Activated CD8-positive, alpha-beta memory T cell treated with anti-CD3 and anti-CD28 coated beads, Interleukin-2, amount 50 U/mL, for 48 hours (primary cell): ENCODE data around the gene ZFP1.
"Not testable (repeated sequence)": the region's sequence is repeated elsewhere in the genome, so short reads cannot be mapped to it uniquely, and the experiment has no call there.

Experiments
- DNase-seq: peaks from one replicate; pipeline ENCODE4 v3.0.0-alpha.2; 2020

The ZFP1 gene

DNA sequence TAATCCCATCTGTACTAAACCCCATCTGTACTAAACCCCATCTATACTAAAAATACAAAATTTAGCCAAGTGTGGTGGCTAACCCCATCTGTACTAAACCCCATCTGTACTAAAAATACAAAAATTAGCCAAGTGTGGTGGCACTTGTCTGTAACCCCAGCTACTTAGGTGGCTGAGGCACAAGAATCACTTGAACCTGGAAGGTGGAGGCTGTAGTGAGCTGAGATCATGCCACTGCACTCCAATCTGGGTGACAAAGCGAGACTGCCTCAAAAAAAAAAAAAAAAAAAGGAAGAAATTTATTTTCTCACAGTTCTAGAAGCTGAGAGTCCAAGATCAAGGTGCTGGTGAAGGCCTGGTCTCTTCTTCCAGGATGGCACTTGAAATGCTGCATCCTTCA is 12.1 kb downstream of the ZFP1 start:
- DNase-seq = no peak

GRCh38 chr16:75169899-75170405 is 21.6 kb downstream of the ZFP1 start:
- DNase-seq = no peak

DNA sequence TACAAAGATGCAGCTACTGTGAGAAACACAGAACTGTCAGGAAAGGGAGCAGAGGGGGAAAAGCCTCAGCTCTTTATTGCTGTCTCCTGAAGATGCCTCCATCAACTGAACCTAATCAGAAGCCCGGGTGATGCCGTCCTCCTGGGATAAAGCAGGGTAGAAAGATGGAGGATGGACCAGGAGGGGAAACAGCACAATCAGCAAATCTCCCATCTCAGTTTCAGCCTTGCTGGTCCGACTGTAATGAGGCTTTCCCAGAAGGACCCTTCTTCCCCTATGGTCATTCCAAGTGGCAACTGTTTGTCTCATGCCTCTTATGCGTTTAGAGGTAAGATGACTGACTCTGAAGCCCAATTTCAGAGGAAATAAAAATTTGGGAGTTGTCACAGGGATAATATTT is 24.3 kb downstream of the ZFP1 start:
- DNase-seq = no peak

DNA sequence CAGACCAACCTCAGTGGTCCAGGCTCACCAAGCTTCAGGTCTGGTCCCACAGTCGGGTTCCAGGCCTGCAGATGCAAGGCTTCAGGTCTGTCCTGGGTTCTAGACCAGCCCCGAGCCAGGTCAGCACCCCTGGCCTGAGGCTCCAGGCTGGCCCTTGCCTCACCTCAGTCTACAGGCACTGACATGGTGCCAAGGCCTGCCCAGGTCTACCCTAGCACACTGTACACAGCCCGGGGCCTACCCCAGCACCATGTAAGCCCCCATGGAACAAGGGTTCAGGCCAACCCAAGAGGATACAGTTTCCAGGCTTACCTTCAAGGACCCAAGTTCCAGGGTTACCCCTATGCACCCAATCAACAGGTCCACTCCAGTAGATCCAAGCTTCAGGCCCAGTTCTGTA is 26.8 kb downstream of the ZFP1 start:
- no peak for DNase-seq

- DNase-seq = no peak
These were observed 28.6 kb downstream of the ZFP1 start for GRCh38 chr16:75176926-75177325.

GRCh38 chr16:75179208-75179607 is 30.9 kb downstream of the ZFP1 start:
- no peak for DNase-seq

DNA sequence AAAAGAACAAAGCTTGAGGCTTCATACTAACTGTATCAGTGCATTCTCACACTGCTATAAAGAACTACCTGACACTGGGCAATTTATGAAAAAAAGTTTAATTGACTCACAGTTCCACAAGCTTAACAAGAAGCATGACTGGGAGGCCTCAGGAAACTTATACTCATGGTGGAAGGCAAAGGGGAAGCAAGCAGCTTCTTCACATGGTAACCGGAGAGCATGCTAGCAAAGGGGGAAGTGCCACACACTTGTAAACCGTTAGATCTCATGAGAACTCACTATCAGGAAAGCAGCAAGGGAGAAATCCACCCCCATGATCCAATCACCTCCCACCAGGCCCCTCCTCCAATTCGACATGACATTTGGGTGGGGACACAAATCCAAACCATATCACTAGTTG is 33.3 kb downstream of the ZFP1 start:
- no peak for DNase-seq

GRCh38 chr16:75188832-75189477 is 40.6 kb downstream of the ZFP1 start:
- no peak for DNase-seq

GRCh38 chr16:75189638-75190245 is 41.4 kb downstream of the ZFP1 start:
- DNase-seq = no peak

DNA sequence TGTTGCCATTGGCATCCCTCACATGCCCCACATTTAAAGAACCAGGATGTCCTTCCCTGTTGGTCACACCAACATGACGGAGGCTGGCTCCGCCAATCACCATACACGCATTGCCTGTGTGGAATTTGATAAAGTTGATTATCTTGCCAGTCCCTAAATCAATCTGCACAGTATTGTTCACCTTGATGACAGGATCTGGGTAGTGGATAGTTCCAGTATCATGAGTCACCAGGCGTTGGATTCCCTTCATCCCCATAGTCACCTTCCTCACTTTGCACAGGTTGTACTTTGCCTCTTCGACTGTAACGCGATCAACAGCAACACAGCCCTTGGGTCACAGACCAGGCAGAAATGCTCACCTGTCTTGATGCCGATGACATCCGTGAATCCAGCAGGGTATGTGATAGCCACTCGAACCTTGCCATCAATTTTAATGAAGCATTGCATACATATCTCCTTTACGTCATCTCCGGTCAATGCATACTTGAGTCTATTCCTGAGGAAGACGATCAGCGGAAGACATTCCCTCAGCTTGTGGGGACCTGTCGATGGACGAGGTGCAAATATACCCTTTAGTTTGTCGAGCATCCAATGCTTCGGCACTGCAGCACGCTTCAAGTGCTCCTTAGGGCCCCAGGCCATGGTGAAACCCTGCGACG is 44.4 kb downstream of the ZFP1 start:
- DNase-seq = no peak

DNA sequence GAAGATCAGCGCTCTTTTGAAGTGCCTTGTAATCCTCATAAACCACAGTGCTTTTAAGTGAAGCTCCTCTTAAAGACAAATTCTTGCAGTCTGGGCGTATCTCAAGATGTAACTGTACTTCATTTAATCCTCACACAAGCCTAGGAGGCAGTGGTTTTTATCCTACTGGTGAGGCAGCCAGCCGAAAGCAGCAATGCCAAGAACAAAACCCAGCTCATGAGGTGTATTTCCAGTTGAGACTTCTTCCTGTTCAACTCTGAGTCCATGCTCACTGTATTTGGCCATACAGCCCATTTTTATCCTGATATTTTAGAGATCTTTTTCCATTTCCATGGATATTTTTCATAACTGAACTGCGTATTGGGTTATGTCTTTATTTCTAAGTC is 44.9 kb downstream of the ZFP1 start:
- DNase-seq = no peak

GRCh38 chr16:75193730-75194444 is 45.6 kb downstream of the ZFP1 start:
- DNase-seq = no peak

GRCh38 chr16:75195811-75196790 is 47.8 kb downstream of the ZFP1 start:
- DNase-seq = no peak

GRCh38 chr16:75196836-75197235 is 48.5 kb downstream of the ZFP1 start:
- no peak for DNase-seq

DNA sequence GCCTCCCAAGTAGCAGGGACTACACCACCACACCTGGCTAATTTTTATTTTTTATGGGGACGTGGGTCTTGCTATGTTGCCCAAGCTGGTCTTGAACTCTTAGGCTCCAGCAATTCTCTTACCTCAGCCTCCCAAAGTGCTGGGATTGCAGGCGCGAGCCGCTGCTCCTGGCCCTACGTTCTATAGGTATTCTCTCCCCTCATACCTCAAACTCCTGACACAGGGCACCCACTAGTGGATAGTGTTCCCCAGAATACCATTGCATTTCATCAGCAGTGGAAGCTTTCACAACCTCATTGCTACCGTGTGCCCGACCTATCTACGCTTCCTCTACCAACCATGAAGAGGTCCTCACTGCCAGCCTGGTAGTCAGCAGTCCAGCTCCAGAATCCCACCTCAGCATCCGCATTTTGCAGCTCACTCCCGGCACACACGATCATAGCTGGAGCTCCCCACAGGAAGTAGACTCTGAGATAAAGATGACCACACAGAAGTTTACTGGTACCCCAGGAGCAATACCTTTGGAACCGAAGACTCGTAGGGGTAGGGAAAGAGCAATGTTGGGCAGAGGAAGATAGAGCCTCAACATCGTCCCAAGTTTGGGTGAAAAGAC is 49.3 kb downstream of the ZFP1 start:
- DNase-seq = no peak

- no peak for DNase-seq
These were observed 49.8 kb downstream of the ZFP1 start for GRCh38 chr16:75198135-75198600.

- DNase-seq = peak; percentile 22
These were observed 53.8 kb downstream of the ZFP1 start for GRCh38 chr16:75202069-75202590.

GRCh38 chr16:75203096-75203495 is 54.8 kb downstream of the ZFP1 start:
- DNase-seq = no peak

- DNase-seq = no peak
These were observed 55.5 kb downstream of the ZFP1 start for GRCh38 chr16:75203667-75204409.

- no peak for DNase-seq
These were observed 56.1 kb downstream of the ZFP1 start for GRCh38 chr16:75204410-75204758.

- not testable (repeated sequence) for DNase-seq
These were observed 56.6 kb downstream of the ZFP1 start for GRCh38 chr16:75204905-75205304.
